PFSK-1 (cell line): ENCODE data around the gene CDK5RAP1.

Source experiments
- FOXP2 ChIP-seq: optimal IDR thresholded peaks from 2 replicates; pipeline ENCODE3; 2011; ENCODE audit warnings: borderline replicate concordance, control low read depth, inconsistent platforms; ENCODE audit not compliant: insufficient read depth; ENCODE audit errors: extremely low read length, extremely low read depth
- POLR2AphosphoS5 ChIP-seq: IDR thresholded peaks from 2 replicates; pipeline ENCODE4 v1.6.1; 2012; ENCODE audit warnings: low read depth, mild to moderate bottlenecking, control low read depth, low read length, moderate library complexity
- REST ChIP-seq, 2 experiments: IDR thresholded peaks; 2 replicates each; pipeline versions ENCODE4 v1.6.1 to v1.8.0; 2011 to 2012; ENCODE audit warnings: low read depth in 2 of 2, low read length in 2 of 2, control low read depth in 1 of 2, inconsistent platforms in 1 of 2, mild to moderate bottlenecking in 1 of 2, moderate library complexity in 1 of 2; ENCODE audit not compliant: insufficient read depth in 1 of 2
- SIN3A ChIP-seq: IDR thresholded peaks from 2 replicates; pipeline ENCODE4 v1.6.1; 2012; ENCODE audit warnings: mild to moderate bottlenecking, low read length, moderate library complexity, borderline replicate concordance; ENCODE audit not compliant: insufficient read depth
- TAF1 ChIP-seq: IDR thresholded peaks from 2 replicates; pipeline ENCODE4 v1.6.1; 2012; ENCODE audit warnings: low read length, control low read depth, borderline replicate concordance; ENCODE audit not compliant: insufficient read depth

The CDK5RAP1 gene

GRCh38 chr20:33338467-33339258, 62.7 kb downstream of the CDK5RAP1 start:
- no peak for TF ChIP-seq SIN3A
- TF ChIP-seq TAF1: no peak
- no peak for TF ChIP-seq REST (IDR thresholded peaks at IDR 0.05; ENCODE audit: insufficient read depth in 1 of 2, low read depth in 2 of 2, low read length in 2 of 2)
- no peak for TF ChIP-seq FOXP2
- TF ChIP-seq POLR2AphosphoS5: no peak

- TF ChIP-seq FOXP2 (no peak), POLR2AphosphoS5 (no peak), TAF1 (no peak), SIN3A (no peak), REST (IDR thresholded peaks at IDR 0.05; ENCODE audit: insufficient read depth in 1 of 2, low read depth in 2 of 2, low read length in 2 of 2) (no peak)
Measured at GRCh38 chr20:33337531-33338165, 63.7 kb downstream of the CDK5RAP1 start.

- TF ChIP-seq REST (IDR thresholded peaks at IDR 0.05; ENCODE audit: insufficient read depth in 1 of 2, low read depth in 2 of 2, low read length in 2 of 2) (no peak), TAF1 (no peak), SIN3A (no peak), POLR2AphosphoS5 (no peak), FOXP2 (no peak)
Measured at GRCh38 chr20:33337119-33337518, 64.2 kb downstream of the CDK5RAP1 start.

GRCh38 chr20:33336375-33336774, 64.9 kb downstream of the CDK5RAP1 start:
- TF ChIP-seq FOXP2 (no peak), POLR2AphosphoS5 (no peak), SIN3A (no peak), TAF1 (no peak), REST (IDR thresholded peaks at IDR 0.05; ENCODE audit: insufficient read depth in 1 of 2, low read depth in 2 of 2, low read length in 2 of 2) (no peak)
